ENCODE data around the gene ENDOU.

GRCh38 chr12:47754126-47754525, 28.8 kb upstream of the ENDOU start:
- TF ChIP-seq, protein P1, sequence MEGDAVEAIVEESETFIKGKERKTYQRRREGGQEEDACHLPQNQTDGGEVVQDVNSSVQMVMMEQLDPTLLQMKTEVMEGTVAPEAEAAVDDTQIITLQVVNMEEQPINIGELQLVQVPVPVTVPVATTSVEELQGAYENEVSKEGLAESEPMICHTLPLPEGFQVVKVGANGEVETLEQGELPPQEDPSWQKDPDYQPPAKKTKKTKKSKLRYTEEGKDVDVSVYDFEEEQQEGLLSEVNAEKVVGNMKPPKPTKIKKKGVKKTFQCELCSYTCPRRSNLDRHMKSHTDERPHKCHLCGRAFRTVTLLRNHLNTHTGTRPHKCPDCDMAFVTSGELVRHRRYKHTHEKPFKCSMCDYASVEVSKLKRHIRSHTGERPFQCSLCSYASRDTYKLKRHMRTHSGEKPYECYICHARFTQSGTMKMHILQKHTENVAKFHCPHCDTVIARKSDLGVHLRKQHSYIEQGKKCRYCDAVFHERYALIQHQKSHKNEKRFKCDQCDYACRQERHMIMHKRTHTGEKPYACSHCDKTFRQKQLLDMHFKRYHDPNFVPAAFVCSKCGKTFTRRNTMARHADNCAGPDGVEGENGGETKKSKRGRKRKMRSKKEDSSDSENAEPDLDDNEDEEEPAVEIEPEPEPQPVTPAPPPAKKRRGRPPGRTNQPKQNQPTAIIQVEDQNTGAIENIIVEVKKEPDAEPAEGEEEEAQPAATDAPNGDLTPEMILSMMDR (IDR thresholded peaks at IDR 0.05; ENCODE audit: borderline replicate concordance, extremely low read depth, low read length, poor library complexity, severe bottlenecking): no peak
- TF ChIP-seq EZH2 (IDR thresholded peaks at IDR 0.05; ENCODE audit: borderline replicate concordance, low read depth, low read length, severe bottlenecking): no peak
